GM23338 (cell line): ENCODE measurements around the gene PARD3. TPM values are rescaled to one million over a fixed set of nuclear protein-coding genes. Genes with fewer than 3 reads are reported as not detected.

ENCODE experiments used
- ATAC-seq: fragments of 200-7000 bp; cut with Tn5 transposase; 3 replicates; pipeline ENCODE4 v1.9.1; 2020
- DNase-seq: peaks from one replicate; pipeline ENCODE4 v3.0.0-alpha.2; 2015; ENCODE audit warnings: low spot score
- H2AFZ ChIP-seq: fragments of 200-600 bp; sonication (generic); 2 replicates; pipeline ENCODE4 v1.8.0; 2016; ENCODE audit warnings: antibody characterized with exemption, mild to moderate bottlenecking, moderate library complexity
- H3F3A ChIP-seq: fragments of 200-600 bp; sonication (generic); replicated peaks from 2 replicates; pipeline ENCODE4 v1.8.0; 2017; ENCODE audit warnings: antibody characterized with exemption, mixed run types, low read depth
- H3K27ac ChIP-seq: fragments of 200-600 bp; sonication (generic); 2 replicates; pipeline ENCODE4 v1.6.1; 2016; ENCODE audit warnings: low read depth
- H3K27me3 ChIP-seq: fragments of 200-600 bp; sonication (generic); 2 replicates; pipeline ENCODE4 v1.8.0; 2016; ENCODE audit warnings: mild to moderate bottlenecking, mixed run types, moderate library complexity; ENCODE audit not compliant: insufficient read depth
- H3K36me3 ChIP-seq: fragments of 200-600 bp; sonication (generic); 2 replicates; pipeline ENCODE4 v1.8.0; 2016; ENCODE audit warnings: mild to moderate bottlenecking; ENCODE audit not compliant: insufficient read depth
- H3K4me1 ChIP-seq: fragments of 200-600 bp; sonication (generic); 2 replicates; pipeline ENCODE4 v1.8.0; 2016; ENCODE audit warnings: mild to moderate bottlenecking, moderate library complexity; ENCODE audit not compliant: insufficient read depth
- H3K4me2 ChIP-seq: fragments of 200-600 bp; sonication (generic); 2 replicates; pipeline ENCODE4 v1.7.1; 2017; ENCODE audit warnings: mixed run types
- H3K4me3 ChIP-seq: fragments of 200-600 bp; sonication (generic); 2 replicates; pipeline ENCODE4 v1.6.1; 2016; ENCODE audit warnings: mixed run types
- H3K79me2 ChIP-seq: fragments of 200-600 bp; sonication (generic); replicated peaks from 2 replicates; pipeline ENCODE4 v1.8.0; 2017; ENCODE audit warnings: mild to moderate bottlenecking; ENCODE audit not compliant: insufficient read depth
- H3K9me2 ChIP-seq: fragments of 200-600 bp; sonication (generic); 2 replicates; pipeline ENCODE4 v1.8.0; 2017; ENCODE audit not compliant: insufficient read depth
- H4K20me1 ChIP-seq: fragments of 200-600 bp; sonication (generic); replicated peaks from 2 replicates; pipeline ENCODE4 v1.8.0; 2017; ENCODE audit warnings: mild to moderate bottlenecking; ENCODE audit not compliant: insufficient read depth
- H3K27ac Mint-ChIP-seq: 2 replicates; pipeline ENCODE4 v1.8.0; 2020; ENCODE audit warnings: inconsistent platforms, mild to moderate bottlenecking, moderate library complexity, mixed read lengths
- H3K27me3 Mint-ChIP-seq: 3 replicates; pipeline ENCODE4 v1.8.0; 2022; ENCODE audit warnings: low read depth, mild to moderate bottlenecking, moderate library complexity, mixed read lengths, inconsistent platforms; ENCODE audit not compliant: insufficient read depth, poor library complexity
- H3K36me3 Mint-ChIP-seq: 3 replicates; pipeline ENCODE4 v1.8.0; 2021; ENCODE audit warnings: low read depth, mild to moderate bottlenecking, inconsistent platforms, moderate library complexity, mixed read lengths
- H3K4me1 Mint-ChIP-seq: 3 replicates; pipeline ENCODE4 v1.8.0; 2020; ENCODE audit warnings: mild to moderate bottlenecking, inconsistent platforms, mixed read lengths
- H3K4me3 Mint-ChIP-seq: 3 replicates; pipeline ENCODE4 v1.8.0; 2021; ENCODE audit warnings: moderate library complexity, mild to moderate bottlenecking, inconsistent platforms, mixed read lengths
- H3K9me3 Mint-ChIP-seq: 3 replicates; pipeline ENCODE4 v1.8.0; 2020; ENCODE audit warnings: moderate library complexity, mild to moderate bottlenecking, inconsistent platforms, mixed read lengths
- CREB1 ChIP-seq: fragments of 250-450 bp; sonication (Bioruptor Pico); IDR thresholded peaks from 2 replicates; pipeline ENCODE4 v1.5.0; 2020; ENCODE audit warnings: low read depth, mild to moderate bottlenecking, moderate library complexity
- EZH2 ChIP-seq: fragments of 200-600 bp; sonication (generic); IDR thresholded peaks from one replicate; pipeline ENCODE4 v1.8.0; 2017; ENCODE audit warnings: antibody characterized with exemption, mild to moderate bottlenecking, low read depth; ENCODE audit not compliant: unreplicated experiment
- EZH2phosphoT487 ChIP-seq: fragments of 200-600 bp; sonication (generic); IDR thresholded peaks from one replicate; pipeline ENCODE4 v1.8.1; 2018; ENCODE audit warnings: antibody characterized with exemption; ENCODE audit not compliant: unreplicated experiment
- JUNB ChIP-seq: IDR thresholded peaks from one replicate; pipeline ENCODE4 v1.6.1; 2016; ENCODE audit warnings: antibody characterized with exemption; ENCODE audit not compliant: unreplicated experiment
- NANOG ChIP-seq: IDR thresholded peaks from 2 replicates; pipeline ENCODE4 v1.6.1; 2016; ENCODE audit warnings: antibody characterized with exemption, borderline replicate concordance
- POLR2AphosphoS5 ChIP-seq: IDR thresholded peaks from 2 replicates; pipeline ENCODE4 v1.6.1; 2016; ENCODE audit warnings: antibody characterized with exemption, low read depth
- REST ChIP-seq: IDR thresholded peaks from one replicate; pipeline ENCODE4 v1.6.1; 2018; ENCODE audit warnings: antibody characterized with exemption; ENCODE audit not compliant: unreplicated experiment
- STAT1 ChIP-seq: IDR thresholded peaks from one replicate; pipeline ENCODE4 v1.6.1; 2016; ENCODE audit warnings: antibody characterized with exemption; ENCODE audit not compliant: unreplicated experiment
- ZNF331 ChIP-seq: fragments of 250-450 bp; sonication (Bioruptor Pico); IDR thresholded peaks from 2 replicates; pipeline ENCODE4 v1.5.0; 2020; ENCODE audit warnings: low read depth, mild to moderate bottlenecking, moderate library complexity
- ZNF462 ChIP-seq: fragments of 250-450 bp; sonication (Bioruptor Pico); IDR thresholded peaks from 2 replicates; pipeline ENCODE4 v1.5.0; 2020; ENCODE audit warnings: mild to moderate bottlenecking, moderate library complexity
- polyA plus RNA-seq: library from polyadenylated mRNA; unstranded; fragments of >200 nt; fragmentation: Nextera tagmentation; extraction: Ambion mirVana; gene quantifications from 2 replicates; pipeline ENCODE4 v1.2.1, GENCODE V29; 2016
- total RNA-seq: library from RNA; depleted of rRNA; stranded (reverse); fragments of >200 nt; shearing (Covaris generic); gene quantifications from 2 replicates; pipeline ENCODE4 v1.2.3, GENCODE V29; 2014
- TF ChIP-seq, protein P1 (sequence below): IDR thresholded peaks from 2 replicates; pipeline ENCODE4 v1.6.1; 2016; ENCODE audit warnings: antibody characterized with exemption
- TF ChIP-seq, protein P2 (sequence below), 2 experiments: fragments of 200-600 bp in 1 of 2; sonication (generic) in 1 of 2; conservative IDR thresholded peaks; 2 replicates each; pipeline versions ENCODE4 v1.5.1 to v1.6.1; 2016 to 2017; ENCODE audit warnings: antibody characterized with exemption in 2 of 2, low read depth in 2 of 2, mild to moderate bottlenecking in 2 of 2, moderate library complexity in 1 of 2

The PARD3 gene
- total and polyA plus RNA-seq, 2 experiments from 2014 or later = 30.2 to 51.4 TPM

DNA sequence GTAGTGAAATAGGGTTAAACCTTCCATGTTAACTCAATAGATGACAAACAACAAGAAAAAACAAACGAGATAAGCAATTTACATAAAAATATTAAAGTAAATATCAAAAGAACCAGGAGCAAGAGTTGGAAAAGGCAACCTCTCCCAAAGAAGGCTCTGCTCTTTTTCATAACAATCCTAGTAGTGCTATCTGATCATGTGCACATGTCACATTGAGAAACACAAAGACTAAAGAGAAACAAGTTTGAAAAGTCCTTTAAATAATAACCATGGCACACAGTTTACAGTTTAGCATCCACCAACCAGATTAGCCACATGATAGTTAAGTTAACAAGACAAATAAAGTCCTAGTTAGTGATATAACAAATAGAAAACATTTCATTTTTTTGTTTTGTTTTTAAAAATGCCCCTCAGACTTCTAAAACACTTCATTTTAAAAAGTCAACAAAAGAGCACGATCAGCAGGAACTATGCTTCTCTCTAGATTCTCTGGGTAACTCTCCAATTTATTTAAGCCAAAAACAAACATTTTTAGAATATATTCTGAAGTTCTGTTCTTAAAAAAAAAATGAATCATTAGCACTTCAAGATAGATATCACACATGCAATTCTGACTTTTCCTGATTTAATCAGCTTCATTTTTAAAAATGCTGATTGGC, 110.4 kb downstream of the PARD3 start:
- peaks cover 22% of the 10 kb centered on the region for H3K4me1 ChIP-seq
- DNase-seq (no peak), ATAC-seq (no peak)
- no peak overlapping the region for H3K4me2 ChIP-seq
- no peak for TF ChIP-seq REST
- TF ChIP-seq CREB1 (CRISPR knock-in tag) = no peak
- no peak for TF ChIP-seq POLR2AphosphoS5
- TF ChIP-seq JUNB = no peak
- TF ChIP-seq, protein P1, sequence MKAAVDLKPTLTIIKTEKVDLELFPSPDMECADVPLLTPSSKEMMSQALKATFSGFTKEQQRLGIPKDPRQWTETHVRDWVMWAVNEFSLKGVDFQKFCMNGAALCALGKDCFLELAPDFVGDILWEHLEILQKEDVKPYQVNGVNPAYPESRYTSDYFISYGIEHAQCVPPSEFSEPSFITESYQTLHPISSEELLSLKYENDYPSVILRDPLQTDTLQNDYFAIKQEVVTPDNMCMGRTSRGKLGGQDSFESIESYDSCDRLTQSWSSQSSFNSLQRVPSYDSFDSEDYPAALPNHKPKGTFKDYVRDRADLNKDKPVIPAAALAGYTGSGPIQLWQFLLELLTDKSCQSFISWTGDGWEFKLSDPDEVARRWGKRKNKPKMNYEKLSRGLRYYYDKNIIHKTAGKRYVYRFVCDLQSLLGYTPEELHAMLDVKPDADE = no peak
- TF ChIP-seq, protein P2, sequence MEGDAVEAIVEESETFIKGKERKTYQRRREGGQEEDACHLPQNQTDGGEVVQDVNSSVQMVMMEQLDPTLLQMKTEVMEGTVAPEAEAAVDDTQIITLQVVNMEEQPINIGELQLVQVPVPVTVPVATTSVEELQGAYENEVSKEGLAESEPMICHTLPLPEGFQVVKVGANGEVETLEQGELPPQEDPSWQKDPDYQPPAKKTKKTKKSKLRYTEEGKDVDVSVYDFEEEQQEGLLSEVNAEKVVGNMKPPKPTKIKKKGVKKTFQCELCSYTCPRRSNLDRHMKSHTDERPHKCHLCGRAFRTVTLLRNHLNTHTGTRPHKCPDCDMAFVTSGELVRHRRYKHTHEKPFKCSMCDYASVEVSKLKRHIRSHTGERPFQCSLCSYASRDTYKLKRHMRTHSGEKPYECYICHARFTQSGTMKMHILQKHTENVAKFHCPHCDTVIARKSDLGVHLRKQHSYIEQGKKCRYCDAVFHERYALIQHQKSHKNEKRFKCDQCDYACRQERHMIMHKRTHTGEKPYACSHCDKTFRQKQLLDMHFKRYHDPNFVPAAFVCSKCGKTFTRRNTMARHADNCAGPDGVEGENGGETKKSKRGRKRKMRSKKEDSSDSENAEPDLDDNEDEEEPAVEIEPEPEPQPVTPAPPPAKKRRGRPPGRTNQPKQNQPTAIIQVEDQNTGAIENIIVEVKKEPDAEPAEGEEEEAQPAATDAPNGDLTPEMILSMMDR (conservative IDR thresholded peaks at IDR 0.05; ENCODE audit: low read depth in 2 of 2) = no peak
- no peak for TF ChIP-seq NANOG
- TF ChIP-seq ZNF462 = no peak
- no peak for TF ChIP-seq EZH2phosphoT487
- TF ChIP-seq ZNF331 = no peak
- TF ChIP-seq EZH2 = no peak
- no peak for TF ChIP-seq STAT1
- Mint-ChIP-seq H3K4me3 (no peak overlapping the region), H3K27ac (no peak overlapping the region), H3K36me3 (no peaks in the 10 kb centered on the region), H3K27me3 (peaks cover 2% of the 10 kb centered on the region), H3K9me3 (no peaks in the 10 kb centered on the region), H3K4me1 (peaks cover 47% of the 10 kb centered on the region)
- no peak overlapping the region for H3K27ac ChIP-seq
- H3F3A ChIP-seq = no peaks in the 10 kb centered on the region
- H3K4me3 ChIP-seq = no peak overlapping the region
- peaks cover 10% of the 10 kb centered on the region; the same call in 1 of the 2 replicates for H4K20me1 ChIP-seq
- H3K27me3 ChIP-seq = no peaks in the 10 kb centered on the region
- no peak overlapping the region for H2AFZ ChIP-seq
- no peaks in the 10 kb centered on the region for H3K9me2 ChIP-seq
- H3K36me3 ChIP-seq = no peaks in the 10 kb centered on the region
- H3K79me2 ChIP-seq = peaks cover 100% of the 10 kb centered on the region
